ENCODE results near the gene NPIPB2. TPM values are rescaled to one million over a fixed set of nuclear protein-coding genes. Genes with fewer than 3 reads are reported as not detected.
A peak's percentile ranks its signal among the peaks of the same experiment; 100 is the strongest.

NPIPB2 gene
- total RNA-seq, 2 experiments from 2014 or later = 6.3 to 7.6 TPM

DNA sequence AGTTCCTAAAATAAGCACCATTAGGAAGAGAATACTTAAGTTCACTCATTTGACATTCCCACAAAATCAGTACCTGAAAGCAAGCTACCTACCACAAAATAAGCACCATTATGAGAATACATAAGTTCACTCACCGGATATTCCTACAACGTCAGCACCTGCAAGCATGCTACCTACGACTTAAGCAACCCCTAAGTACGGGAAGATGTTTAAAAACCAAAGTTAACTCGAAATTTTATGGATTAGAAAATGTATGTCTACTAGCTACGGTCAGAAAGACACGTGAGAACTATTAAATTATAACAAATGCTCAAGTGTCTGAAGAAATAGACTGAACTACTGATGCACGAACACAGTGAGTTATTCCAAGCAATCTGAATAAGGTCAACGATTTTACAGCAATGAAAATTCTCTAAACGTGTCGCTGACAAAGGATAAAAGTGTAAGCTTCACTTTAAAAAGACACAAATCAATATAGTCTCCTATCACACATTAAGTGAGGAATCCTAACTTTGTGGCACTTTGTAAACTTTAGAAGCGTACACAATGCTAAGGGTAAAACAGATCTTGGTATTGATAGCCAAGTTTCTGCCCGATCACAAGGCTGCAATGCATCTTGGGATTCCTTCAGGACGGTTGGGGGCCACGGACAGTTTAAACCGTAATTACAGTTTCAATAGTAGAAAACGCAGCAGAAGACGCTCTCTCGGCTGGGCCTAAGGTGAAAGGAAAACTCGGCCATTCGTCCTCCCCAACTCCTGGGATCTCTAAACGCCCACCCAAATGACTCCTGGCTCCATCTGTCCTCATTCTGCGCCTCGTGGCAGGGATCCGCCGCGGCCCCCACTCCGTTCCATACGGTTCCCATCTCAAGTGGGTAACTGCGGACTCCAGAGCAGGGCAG, 27.4 kb downstream of the NPIPB2 start:
- ChIA-PET CTCF (interaction anchor here (0.8 to 2.5 kb wide), 3 partner anchors 12 to 154 kb away, joined by 5 to 9 read pairs (median 6); no protein-coding TSS in a partner anchor), POLR2A (interaction anchor here (0.6 to 1.7 kb wide), 6 partner anchors 11 to 333 kb away, joined by 3 to 6 read pairs (median 4); partner anchors contain the start of genes RSL1D1, TXNDC11 and ZC3H7A)
- Mint-ChIP-seq H3K9me3 (no peaks in the 10 kb centered on the region), H3K4me1 (ENCODE audit: low read depth) (peaks cover 47% of the 10 kb centered on the region), H3K27ac (peak overlapping the region; percentile 92), H3K4me3 (peak overlapping the region; percentile 95), H3K36me3 (peaks cover 22% of the 10 kb centered on the region), H3K27me3 (no peaks in the 10 kb centered on the region)
- intact Hi-C loops (cut with micrococcal nuclease) = loop anchor here (1.0 to 5.0 kb wide), 4 partner anchors 14 to 972 kb away; partner anchors contain the start of genes CLEC16A, DEXI, RSL1D1 and ZC3H7A
- peak; percentile 55 for DNase-seq

DNA sequence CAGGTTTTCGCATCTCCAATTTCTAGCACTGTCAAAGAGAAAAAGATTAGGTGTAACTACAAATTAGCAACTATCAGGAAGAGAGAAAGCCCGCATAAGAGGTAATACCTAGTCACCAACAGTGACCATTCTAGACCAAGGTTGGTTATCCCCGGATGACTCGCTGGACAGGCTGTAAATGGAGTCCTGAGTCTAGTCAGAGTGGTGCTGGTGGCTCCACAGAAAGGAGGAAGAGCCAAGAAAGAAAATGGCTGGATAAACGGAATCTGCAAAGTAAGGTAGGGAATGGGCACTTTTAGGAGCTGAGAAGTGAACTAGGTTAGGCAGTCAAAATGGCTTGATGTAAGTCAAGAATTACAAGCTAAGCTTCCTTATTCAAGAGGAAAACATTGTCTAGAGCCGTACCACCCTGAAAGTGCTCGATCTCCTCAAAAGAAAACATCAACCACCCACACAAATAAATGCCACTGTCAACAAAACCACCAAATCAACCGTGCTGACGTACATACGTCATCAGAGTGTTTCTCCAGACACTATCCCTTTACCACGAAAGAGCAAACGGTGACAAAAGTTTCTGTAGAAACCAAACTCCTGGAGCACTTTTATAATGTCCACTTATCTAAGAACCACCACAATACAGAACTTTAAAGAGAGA, 28.3 kb downstream of the NPIPB2 start:
- DNase-seq = peak; percentile 44
- Mint-ChIP-seq H3K27ac (peak overlapping the region; percentile 92), H3K4me1 (ENCODE audit: low read depth) (peaks cover 53% of the 10 kb centered on the region), H3K36me3 (peaks cover 28% of the 10 kb centered on the region), H3K4me3 (peak overlapping the region; percentile 95), H3K9me3 (no peaks in the 10 kb centered on the region), H3K27me3 (no peaks in the 10 kb centered on the region)
- CTCF ChIA-PET = interaction anchor here (0.8 to 2.5 kb wide), 3 partner anchors 11 to 155 kb away, joined by 5 to 9 read pairs (median 6); no protein-coding TSS in a partner anchor
- POLR2A ChIA-PET = interaction anchor here (0.6 to 1.5 kb wide), 6 partner anchors 10 to 332 kb away, joined by 3 to 6 read pairs (median 3); partner anchors contain the start of genes RSL1D1 and ZC3H7A
- intact Hi-C loops (cut with micrococcal nuclease) = loop anchor here (1.0 to 5.0 kb wide), 3 partner anchors 13 to 116 kb away; partner anchors contain the start of genes RSL1D1 and ZC3H7A

DNA sequence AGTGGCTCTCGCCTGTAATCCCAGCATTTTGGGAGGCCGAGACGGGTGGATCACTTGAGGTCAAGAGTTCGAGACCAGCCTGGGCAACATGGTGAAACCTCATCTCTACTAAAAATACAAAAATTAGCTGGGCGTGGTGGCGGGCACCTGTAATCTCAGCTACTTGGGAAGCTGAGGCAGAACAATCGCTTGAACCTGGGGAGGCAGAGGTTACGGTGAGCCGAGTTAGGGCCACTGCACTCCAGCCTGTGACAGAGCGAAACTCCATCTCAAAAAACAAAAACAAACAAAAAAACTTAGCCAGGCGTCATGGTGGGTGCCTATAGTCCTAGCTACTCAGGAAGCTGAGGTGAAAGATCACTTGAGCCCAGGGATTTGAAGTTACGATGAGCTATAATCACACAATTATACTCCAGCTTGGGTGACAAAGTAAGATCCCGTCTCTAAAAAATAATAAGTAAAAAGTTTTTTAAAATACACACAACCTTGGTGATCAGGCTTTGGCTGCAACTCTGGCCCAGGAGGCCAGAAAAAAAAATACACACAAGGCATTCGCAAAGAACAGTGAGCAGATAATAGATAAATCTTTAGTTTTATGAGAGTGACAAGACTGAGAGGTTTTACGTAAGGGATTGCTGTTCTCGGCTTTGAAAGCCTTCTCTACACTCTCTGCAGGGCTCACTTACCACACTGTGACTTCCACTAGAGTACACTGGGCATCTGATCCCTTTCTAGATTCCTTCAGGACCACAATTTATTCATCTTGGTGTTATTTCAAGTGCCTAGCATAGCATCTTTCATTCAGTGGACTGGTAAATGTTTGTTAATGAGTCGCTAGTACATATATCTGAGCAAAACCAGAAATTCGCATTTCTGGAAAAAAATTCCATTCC, 31.9 kb downstream of the NPIPB2 start:
- ChIA-PET CTCF (no interaction called here), POLR2A (interaction anchor here (0.6 kb wide), 1 partner anchor 112 kb away, joined by 3 read pairs; no protein-coding TSS in a partner anchor)
- no peak for DNase-seq
- Mint-ChIP-seq H3K9me3 (no peaks in the 10 kb centered on the region), H3K4me3 (no peak overlapping the region), H3K4me1 (ENCODE audit: low read depth) (peaks cover 70% of the 10 kb centered on the region), H3K27ac (peak overlapping the region; percentile 38), H3K27me3 (no peaks in the 10 kb centered on the region), H3K36me3 (peaks cover 35% of the 10 kb centered on the region)
- intact Hi-C loops (cut with micrococcal nuclease) = loop anchor here (5.0 kb wide), 1 partner anchor 113 kb away; the partner anchor contains the start of gene ZC3H7A

DNA sequence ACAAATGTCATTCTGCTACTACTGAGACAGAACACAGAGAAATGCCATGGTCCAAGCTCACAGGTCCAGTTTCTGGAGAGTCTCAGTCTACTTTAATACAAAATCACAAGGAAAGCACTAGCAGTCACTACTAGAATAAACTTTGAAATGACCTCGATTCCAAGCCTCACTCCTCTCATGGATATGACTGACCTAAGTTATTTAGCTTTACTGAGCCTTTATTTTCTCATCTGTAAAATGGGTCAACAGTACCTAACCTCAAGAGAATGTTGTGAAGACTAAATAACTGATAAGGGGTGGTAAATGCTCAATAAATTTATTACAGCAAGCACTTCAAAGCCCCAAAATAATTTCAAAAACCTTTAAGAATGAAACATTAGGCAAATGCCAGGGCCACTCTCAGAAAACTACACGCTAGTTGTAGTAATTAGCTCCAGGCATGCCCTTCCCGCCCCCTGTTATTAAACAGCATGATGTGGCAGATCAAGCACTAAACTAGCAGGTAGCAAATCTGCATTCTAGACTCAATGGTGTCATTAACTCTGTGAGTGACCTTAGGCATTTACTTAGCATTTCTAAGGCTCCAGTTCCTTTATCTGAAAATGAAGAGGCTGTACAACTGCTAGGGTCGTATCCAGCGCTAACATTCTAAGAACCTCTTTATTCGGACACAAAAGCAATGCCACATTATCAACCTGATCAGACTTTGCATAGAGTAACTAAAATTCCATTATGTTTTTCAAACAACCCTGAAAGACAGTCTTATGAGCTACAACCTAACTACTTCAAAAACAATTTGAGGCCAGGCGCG, 34.5 kb downstream of the NPIPB2 start:
- intact Hi-C loops (cut with micrococcal nuclease) = no loop called here
- Mint-ChIP-seq H3K4me3 (no peak overlapping the region), H3K27ac (no peak overlapping the region), H3K27me3 (no peaks in the 10 kb centered on the region), H3K4me1 (ENCODE audit: low read depth) (peaks cover 69% of the 10 kb centered on the region), H3K36me3 (peaks cover 23% of the 10 kb centered on the region), H3K9me3 (no peaks in the 10 kb centered on the region)
- DNase-seq = no peak
- CTCF ChIA-PET = interaction anchor here (1.7 kb wide), 1 partner anchor 161 kb away, joined by 5 read pairs; no protein-coding TSS in a partner anchor
- POLR2A ChIA-PET = no interaction called here

DNA sequence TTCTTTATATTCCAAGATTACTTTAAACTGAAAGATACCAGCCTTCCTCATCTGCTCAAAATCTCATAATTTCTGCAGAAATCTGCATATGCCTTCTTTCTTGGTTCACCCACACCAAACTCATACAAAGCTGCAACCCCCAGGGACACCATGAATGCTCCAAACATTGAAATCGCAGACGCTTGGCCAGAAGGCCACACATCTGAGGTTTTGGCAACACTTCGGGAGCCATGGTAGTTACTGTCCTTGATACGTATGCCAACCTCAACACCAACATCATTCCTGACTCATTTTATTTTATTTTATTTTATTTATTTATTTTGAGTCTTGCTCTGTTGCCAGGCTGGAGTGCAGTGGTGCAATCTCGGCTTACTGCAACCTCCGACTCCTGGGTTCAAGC, 37.9 kb downstream of the NPIPB2 start:
- DNase-seq = no peak

DNA sequence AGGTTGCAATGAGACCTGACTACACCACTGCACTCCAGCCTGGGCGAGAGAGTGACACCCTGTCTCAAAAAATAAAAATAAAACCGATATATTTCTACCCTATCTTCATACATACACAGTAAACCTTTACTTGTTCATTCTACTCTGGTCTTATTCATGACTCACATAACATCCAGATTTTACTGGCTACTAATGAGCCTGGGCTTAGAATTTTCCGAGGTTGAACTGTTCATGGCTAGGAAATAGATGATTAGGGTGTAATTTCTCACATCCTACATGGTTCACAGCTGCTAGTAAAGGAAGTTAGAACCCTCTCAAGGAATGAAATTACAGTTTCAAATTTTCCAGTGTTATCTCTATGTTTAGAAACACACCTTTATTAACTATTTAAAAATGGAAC, 40.8 kb downstream of the NPIPB2 start:
- intact Hi-C loops (cut with micrococcal nuclease) = loop anchor here (2.0 kb wide), 1 partner anchor 14 kb away; the partner anchor contains the start of gene GSPT1
- H3K36me3 Mint-ChIP-seq = peaks cover 24% of the 10 kb centered on the region

More for the DNA sequence above, 37.9 kb downstream of the NPIPB2 start:
- ChIA-PET POLR2A (interaction anchor here (0.6 to 1.1 kb wide), 2 partner anchors 7 to 10 kb away, joined by 3 to 5 read pairs; no protein-coding TSS in a partner anchor), CTCF (no interaction called here)
- Mint-ChIP-seq H3K4me1 (ENCODE audit: low read depth) (peaks cover 71% of the 10 kb centered on the region), H3K27ac (no peak overlapping the region), H3K36me3 (peaks cover 16% of the 10 kb centered on the region), H3K4me3 (no peak overlapping the region), H3K9me3 (no peaks in the 10 kb centered on the region), H3K27me3 (no peaks in the 10 kb centered on the region)
- intact Hi-C loops (cut with micrococcal nuclease) = no loop called here

DNA sequence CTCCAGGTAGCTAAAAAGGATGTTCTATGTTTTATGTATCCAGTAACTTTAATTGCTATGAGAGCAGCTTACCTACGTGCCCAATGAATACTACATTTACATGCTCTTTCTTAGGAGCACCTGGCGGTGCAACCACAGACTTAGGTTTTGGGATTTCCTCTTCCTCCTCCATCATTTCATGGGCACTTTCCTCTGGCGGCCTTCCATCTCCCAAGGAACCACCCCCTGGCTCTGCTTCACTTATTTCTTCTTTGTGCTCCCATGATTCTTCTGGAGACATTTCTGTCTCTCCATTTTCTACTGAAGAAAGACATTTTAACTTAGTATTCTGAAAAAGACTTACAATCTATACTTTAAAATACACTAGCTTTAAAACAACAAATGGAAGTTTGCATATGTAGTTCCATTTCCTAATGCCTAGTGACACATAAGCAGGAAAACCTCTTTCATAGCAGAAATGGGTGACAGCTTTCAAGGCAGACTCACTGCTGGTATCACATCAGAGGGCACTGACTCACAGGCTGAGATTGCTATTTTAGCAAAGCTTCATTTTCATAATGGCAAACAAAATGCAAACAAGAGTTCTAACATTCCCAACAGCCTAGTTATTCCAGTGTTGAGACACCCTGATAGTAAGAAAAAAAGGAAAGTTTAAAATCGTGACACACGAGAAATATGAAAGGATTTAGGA, 45.2 kb downstream of the NPIPB2 start:
- H3K4me1 Mint-ChIP-seq (ENCODE audit: low read depth) = peaks cover 47% of the 10 kb centered on the region
- no peaks in the 10 kb centered on the region for H3K27me3 Mint-ChIP-seq
- H3K36me3 Mint-ChIP-seq = peaks cover 26% of the 10 kb centered on the region
- peak overlapping the region; percentile 77 for H3K27ac Mint-ChIP-seq
- intact Hi-C loops (cut with micrococcal nuclease) = no loop called here
- no peak overlapping the region for H3K4me3 Mint-ChIP-seq
- no peaks in the 10 kb centered on the region for H3K9me3 Mint-ChIP-seq
- DNase-seq = peak; percentile 30
- ChIA-PET POLR2A (interaction anchor here (0.7 kb wide), 1 partner anchor 99 kb away, joined by 4 read pairs; no protein-coding TSS in a partner anchor), CTCF (interaction anchor here (1.7 to 1.8 kb wide), 2 partner anchors 17 to 171 kb away, joined by 6 to 7 read pairs; no protein-coding TSS in a partner anchor)

More for the DNA sequence above, 40.8 kb downstream of the NPIPB2 start:
- ChIA-PET CTCF (interaction anchor here (0.7 to 1.4 kb wide), 2 partner anchors 167 to 179 kb away, joined by 3 to 4 read pairs; no protein-coding TSS in a partner anchor), POLR2A (interaction anchor here (0.5 to 0.6 kb wide), 2 partner anchors 86 to 723 kb away, joined by 3 read pairs; no protein-coding TSS in a partner anchor)
- Mint-ChIP-seq H3K27me3 (no peaks in the 10 kb centered on the region), H3K27ac (peak overlapping the region; percentile 77), H3K4me3 (no peak overlapping the region), H3K4me1 (ENCODE audit: low read depth) (peaks cover 73% of the 10 kb centered on the region), H3K9me3 (no peaks in the 10 kb centered on the region)
- no peak for DNase-seq

DNA sequence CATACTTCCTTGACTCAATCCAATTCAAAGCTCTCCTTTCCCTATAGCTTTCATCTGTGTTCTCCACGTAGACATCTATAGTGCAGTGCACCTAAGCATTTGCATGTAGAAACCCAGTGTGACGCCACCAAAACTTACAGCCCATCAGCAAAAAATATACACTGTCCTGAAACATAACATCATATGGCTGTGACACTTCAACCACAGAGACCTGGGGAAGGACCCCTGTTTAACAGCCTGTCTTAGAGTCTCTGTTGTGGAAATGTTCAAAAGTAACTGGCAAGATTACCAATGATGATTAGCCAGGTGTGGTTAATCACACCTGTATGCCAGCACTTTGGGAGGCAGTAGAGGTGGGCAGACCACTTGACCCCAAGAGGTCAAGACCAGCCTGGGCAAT, 48.3 kb downstream of the NPIPB2 start:
- ChIA-PET CTCF (no interaction called here), POLR2A (no interaction called here)
- Mint-ChIP-seq H3K27ac (no peak overlapping the region), H3K4me3 (no peak overlapping the region), H3K27me3 (no peaks in the 10 kb centered on the region), H3K36me3 (peaks cover 38% of the 10 kb centered on the region), H3K4me1 (ENCODE audit: low read depth) (peaks cover 19% of the 10 kb centered on the region), H3K9me3 (no peaks in the 10 kb centered on the region)
- no peak for DNase-seq
- intact Hi-C loops (cut with micrococcal nuclease) = no loop called here

DNA sequence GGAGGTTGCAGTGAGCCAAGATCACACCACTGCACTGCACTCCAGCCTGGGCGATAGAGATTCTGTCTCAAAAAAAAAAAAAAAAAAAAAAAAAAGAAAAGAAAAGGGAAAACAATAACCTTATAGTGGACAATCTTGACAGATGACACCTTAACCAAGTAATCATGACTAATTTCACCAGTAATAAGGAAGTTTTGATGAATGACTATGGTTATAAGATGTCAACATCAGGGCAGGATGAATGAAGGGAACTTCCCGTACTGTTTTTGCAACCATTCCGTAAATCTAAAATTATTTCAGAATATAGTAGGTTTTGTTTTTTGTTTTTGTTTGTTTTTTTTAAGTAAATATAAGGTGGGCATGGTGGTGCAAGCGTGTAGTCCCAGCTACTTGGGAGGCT, 49.1 kb downstream of the NPIPB2 start:
- intact Hi-C loops (cut with micrococcal nuclease) = no loop called here
- POLR2A ChIA-PET = no interaction called here
- CTCF ChIA-PET = no interaction called here
- H3K27me3 Mint-ChIP-seq = no peaks in the 10 kb centered on the region
- H3K4me3 Mint-ChIP-seq = no peak overlapping the region
- no peaks in the 10 kb centered on the region for H3K9me3 Mint-ChIP-seq
- DNase-seq = no peak
- H3K36me3 Mint-ChIP-seq = peaks cover 34% of the 10 kb centered on the region
- peaks cover 13% of the 10 kb centered on the region for H3K4me1 Mint-ChIP-seq (ENCODE audit: low read depth)
- H3K27ac Mint-ChIP-seq = no peak overlapping the region

Data from activated CD4-positive, alpha-beta memory T cell treated with anti-CD3 and anti-CD28 coated beads for 36 hours (primary cell).